ENCODE data around the gene CWC27.

- TF ChIP-seq, protein P1, sequence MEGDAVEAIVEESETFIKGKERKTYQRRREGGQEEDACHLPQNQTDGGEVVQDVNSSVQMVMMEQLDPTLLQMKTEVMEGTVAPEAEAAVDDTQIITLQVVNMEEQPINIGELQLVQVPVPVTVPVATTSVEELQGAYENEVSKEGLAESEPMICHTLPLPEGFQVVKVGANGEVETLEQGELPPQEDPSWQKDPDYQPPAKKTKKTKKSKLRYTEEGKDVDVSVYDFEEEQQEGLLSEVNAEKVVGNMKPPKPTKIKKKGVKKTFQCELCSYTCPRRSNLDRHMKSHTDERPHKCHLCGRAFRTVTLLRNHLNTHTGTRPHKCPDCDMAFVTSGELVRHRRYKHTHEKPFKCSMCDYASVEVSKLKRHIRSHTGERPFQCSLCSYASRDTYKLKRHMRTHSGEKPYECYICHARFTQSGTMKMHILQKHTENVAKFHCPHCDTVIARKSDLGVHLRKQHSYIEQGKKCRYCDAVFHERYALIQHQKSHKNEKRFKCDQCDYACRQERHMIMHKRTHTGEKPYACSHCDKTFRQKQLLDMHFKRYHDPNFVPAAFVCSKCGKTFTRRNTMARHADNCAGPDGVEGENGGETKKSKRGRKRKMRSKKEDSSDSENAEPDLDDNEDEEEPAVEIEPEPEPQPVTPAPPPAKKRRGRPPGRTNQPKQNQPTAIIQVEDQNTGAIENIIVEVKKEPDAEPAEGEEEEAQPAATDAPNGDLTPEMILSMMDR (conservative IDR thresholded peaks at IDR 0.05; ENCODE audit: low read depth, low read length): no peak
- no peak for TF ChIP-seq EZH2phosphoT487 (IDR thresholded peaks at IDR 0.05; ENCODE audit: borderline replicate concordance, low read length)
- no peak for TF ChIP-seq EZH2 (IDR thresholded peaks at IDR 0.05; ENCODE audit: low read length, unreplicated experiment)
Measured at GRCh38 chr5:65009207-65009606, 240.5 kb downstream of the CWC27 start.

Measured in PC-3 (cell line).